ENCODE measurements around the gene PHF24. TPM values are rescaled to one million over a fixed set of nuclear protein-coding genes. Genes with fewer than 3 reads are reported as not detected.
A peak's percentile ranks its signal among the peaks of the same experiment; 100 is the strongest.

Gene PHF24
- total and polyA plus RNA-seq, 4 donors: 7.7 to 48.6 (median 41.0) TPM

DNA sequence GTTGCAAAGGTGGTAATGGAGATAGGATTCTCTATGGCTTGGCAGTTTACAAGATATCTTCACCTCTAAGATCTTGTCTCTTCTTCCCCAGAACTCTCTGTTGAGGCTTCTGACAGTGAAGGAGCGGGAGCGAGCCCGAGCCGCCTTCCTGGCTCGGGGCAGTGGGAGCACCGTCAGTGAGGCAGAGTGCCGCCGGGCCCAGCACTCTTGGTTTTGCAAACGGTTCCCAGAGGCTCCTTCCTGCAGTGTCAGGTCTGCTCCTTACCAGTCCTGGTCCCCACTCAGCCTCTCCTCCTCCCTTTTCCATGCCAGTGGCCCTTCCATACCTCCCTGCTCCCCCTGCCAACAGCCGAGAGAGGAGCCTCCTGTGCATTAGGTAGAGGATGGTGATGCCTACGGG, 18.9 kb downstream of the PHF24 start:
- peaks cover 44% of the 10 kb centered on the region for H3K36me3 ChIP-seq (ENCODE audit: control insufficient read depth, insufficient read depth, low read length)
- H3K4me3 ChIP-seq (ENCODE audit: low read depth, low read length): no peak overlapping the region
- no peaks in the 10 kb centered on the region for H3K9me3 ChIP-seq (ENCODE audit: control insufficient read depth, insufficient read depth, low read length)
- H3K4me1 ChIP-seq (ENCODE audit: control insufficient read depth, insufficient read depth, low read length): peaks cover 9% of the 10 kb centered on the region
- no peak overlapping the region for H3K27ac ChIP-seq (ENCODE audit: low read depth, low read length)
- no peaks in the 10 kb centered on the region for H3K27me3 ChIP-seq (ENCODE audit: control insufficient read depth, insufficient read depth, low read length)
- 88% methylated on average over 9 of the region's 11 CpGs for WGBS (ENCODE audit: insufficient coverage)
- DNase-seq (ENCODE audit: low read depth in 4 of 6, low spot score in 6 of 6): no peak

DNA sequence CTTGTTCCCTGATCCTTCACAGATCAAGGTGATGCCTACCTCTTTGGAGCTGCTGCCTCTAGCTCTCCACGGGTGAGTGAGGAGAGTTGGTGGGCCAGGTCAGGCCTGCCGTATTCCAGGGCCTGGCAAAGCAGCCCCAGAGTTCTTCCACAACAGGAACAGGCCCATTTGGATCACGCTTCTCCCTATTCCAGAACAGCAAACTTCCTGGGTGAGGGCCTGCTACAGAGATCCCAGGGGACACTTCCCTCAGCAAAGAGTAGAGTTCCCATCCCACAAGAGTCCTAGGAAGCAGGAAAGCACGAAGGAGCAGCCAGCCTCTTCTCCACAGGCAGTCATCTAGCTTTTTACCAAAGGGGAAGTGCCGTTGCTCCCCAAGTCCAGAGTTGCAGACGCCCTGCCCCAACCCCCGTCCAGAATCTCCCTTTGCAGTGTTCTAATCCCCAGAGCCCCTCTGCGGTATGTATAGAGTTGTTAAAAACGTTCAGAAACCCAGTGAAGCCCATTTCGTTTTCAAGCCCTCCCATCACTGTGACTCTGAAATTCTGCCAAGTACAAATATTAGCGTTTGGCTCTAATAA, 22.2 kb downstream of the PHF24 start:
- H3K36me3 ChIP-seq (ENCODE audit: control insufficient read depth, insufficient read depth, low read length): peaks cover 29% of the 10 kb centered on the region
- peaks cover 9% of the 10 kb centered on the region for H3K4me1 ChIP-seq (ENCODE audit: control insufficient read depth, insufficient read depth, low read length)
- 87% methylated on average over 7 of the region's 11 CpGs for WGBS (ENCODE audit: insufficient coverage)
- H3K4me3 ChIP-seq (ENCODE audit: low read depth, low read length): no peak overlapping the region
- H3K27ac ChIP-seq (ENCODE audit: low read depth, low read length): no peak overlapping the region
- H3K9me3 ChIP-seq (ENCODE audit: control insufficient read depth, insufficient read depth, low read length): no peaks in the 10 kb centered on the region
- no peak for DNase-seq (ENCODE audit: low read depth in 4 of 6, low spot score in 6 of 6)
- H3K27me3 ChIP-seq (ENCODE audit: control insufficient read depth, insufficient read depth, low read length): no peaks in the 10 kb centered on the region

DNA sequence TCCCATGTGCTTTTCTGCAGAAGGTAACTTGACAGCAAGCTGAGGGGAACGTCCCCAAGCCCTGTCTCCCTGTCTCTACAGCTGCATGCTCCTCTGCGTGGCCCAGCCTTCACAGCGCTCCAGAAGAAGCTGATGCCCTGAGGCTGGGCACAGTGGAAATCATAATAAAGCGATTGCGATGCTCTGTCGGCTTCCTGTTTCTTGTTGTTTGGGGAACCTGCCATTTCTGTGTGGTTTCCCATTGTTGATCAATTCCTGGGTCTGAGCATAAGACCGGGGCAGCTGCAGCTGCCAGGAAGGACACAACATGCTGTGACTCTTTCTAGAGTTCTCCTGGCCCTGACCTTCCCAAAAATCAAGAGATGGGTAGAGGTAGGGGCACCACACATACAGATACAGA, 24.3 kb downstream of the PHF24 start:
- Histone ChIP-seq H3K27me3 (ENCODE audit: control insufficient read depth, insufficient read depth, low read length) (no peaks in the 10 kb centered on the region), H3K36me3 (ENCODE audit: control insufficient read depth, insufficient read depth, low read length) (peaks cover 15% of the 10 kb centered on the region), H3K9me3 (ENCODE audit: control insufficient read depth, insufficient read depth, low read length) (no peaks in the 10 kb centered on the region), H3K27ac (ENCODE audit: low read depth, low read length) (no peak overlapping the region), H3K4me1 (ENCODE audit: control insufficient read depth, insufficient read depth, low read length) (peaks cover 27% of the 10 kb centered on the region), H3K4me3 (ENCODE audit: low read depth, low read length) (no peak overlapping the region)
- WGBS (ENCODE audit: insufficient coverage): 91% methylated on average over 6 of the region's 7 CpGs
- DNase-seq (ENCODE audit: low read depth in 4 of 6, low spot score in 6 of 6): no peak

DNA sequence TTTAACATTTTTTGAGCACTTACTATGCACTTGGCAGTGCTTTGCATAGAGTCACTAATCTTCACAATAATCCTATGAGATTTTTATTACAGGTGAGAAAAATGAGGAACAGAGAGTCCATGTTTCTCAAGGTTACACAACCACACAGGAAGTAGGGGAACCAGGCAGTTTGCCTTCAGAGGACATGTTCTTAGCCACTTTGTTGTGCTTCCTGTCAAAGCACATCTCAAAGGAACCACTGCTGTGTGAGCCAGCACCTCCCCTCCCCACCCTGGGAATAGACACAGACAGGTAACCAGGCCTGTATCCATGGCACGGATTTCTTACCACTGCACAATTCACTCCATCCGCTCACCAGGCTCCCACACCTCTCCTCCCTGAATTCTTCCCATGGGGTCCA, 25.1 kb downstream of the PHF24 start:
- no peaks in the 10 kb centered on the region for H3K27me3 ChIP-seq (ENCODE audit: control insufficient read depth, insufficient read depth, low read length)
- no peaks in the 10 kb centered on the region for H3K9me3 ChIP-seq (ENCODE audit: control insufficient read depth, insufficient read depth, low read length)
- no peak overlapping the region for H3K27ac ChIP-seq (ENCODE audit: low read depth, low read length)
- peaks cover 7% of the 10 kb centered on the region for H3K36me3 ChIP-seq (ENCODE audit: control insufficient read depth, insufficient read depth, low read length)
- DNase-seq (ENCODE audit: low read depth in 4 of 6, low spot score in 6 of 6): no peak
- H3K4me1 ChIP-seq (ENCODE audit: control insufficient read depth, insufficient read depth, low read length): peaks cover 26% of the 10 kb centered on the region
- no peak overlapping the region for H3K4me3 ChIP-seq (ENCODE audit: low read depth, low read length)
- 67% methylated on average over 2 of the region's 2 CpGs for WGBS (ENCODE audit: insufficient coverage)

DNA sequence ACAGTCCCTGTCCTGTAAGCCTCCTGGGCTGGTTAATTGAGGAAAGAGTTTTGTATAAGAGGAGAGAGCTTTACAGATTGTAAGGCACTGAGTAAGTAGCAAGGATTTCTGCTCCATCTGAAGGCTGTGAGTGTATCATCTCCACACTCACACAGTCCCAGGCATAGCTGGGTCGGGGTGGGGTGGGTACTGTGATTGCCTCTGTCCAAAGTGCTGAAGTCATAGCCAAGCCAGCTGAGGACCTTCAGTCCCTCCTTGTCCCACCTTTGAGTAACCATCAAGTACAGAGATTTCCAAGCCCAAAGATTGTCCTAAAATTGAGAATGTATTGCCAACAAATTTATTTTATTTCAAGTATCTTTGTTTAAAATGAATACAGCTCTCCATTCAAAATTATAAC, 26.0 kb downstream of the PHF24 start:
- Histone ChIP-seq H3K4me1 (ENCODE audit: control insufficient read depth, insufficient read depth, low read length) (peaks cover 33% of the 10 kb centered on the region), H3K27me3 (ENCODE audit: control insufficient read depth, insufficient read depth, low read length) (no peaks in the 10 kb centered on the region), H3K36me3 (ENCODE audit: control insufficient read depth, insufficient read depth, low read length) (peaks cover 6% of the 10 kb centered on the region), H3K27ac (ENCODE audit: low read depth, low read length) (no peak overlapping the region), H3K9me3 (ENCODE audit: control insufficient read depth, insufficient read depth, low read length) (no peaks in the 10 kb centered on the region), H3K4me3 (ENCODE audit: low read depth, low read length) (no peak overlapping the region)
- WGBS (ENCODE audit: insufficient coverage): no CpG with 5 or more reads among the region's 1 CpG
- DNase-seq (ENCODE audit: low read depth in 4 of 6, low spot score in 6 of 6): peak in 1 of 6 donors; percentile 68

DNA sequence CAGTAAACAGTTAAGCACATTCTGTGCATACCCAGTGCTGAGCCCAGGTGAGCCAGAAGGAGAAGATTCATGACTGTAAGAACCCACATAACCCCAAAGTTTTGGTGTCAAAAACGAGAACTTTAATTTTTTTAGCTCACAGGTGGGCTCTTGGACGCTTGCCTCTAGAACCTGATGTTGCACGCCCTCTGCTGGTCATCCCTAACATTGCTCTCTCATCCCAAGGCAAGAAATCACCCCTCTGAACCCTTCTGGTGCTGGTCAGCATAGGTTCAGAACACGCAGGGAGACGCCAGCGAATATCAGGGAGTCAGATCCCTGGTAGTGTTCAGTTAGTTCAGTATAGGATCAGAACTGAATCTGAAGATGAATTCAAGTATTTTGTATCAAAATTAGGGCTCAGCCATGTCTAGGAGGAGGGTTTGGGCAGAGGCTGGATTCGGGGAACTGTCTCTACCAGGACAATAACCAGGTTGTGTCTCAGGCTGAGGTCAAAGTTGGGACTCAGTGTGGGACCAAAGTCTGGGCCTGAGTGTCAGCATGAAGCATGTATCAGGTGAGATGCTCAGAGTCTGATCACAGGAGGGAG, 27.3 kb downstream of the PHF24 start:
- no peaks in the 10 kb centered on the region for H3K27me3 ChIP-seq (ENCODE audit: control insufficient read depth, insufficient read depth, low read length)
- peaks cover 38% of the 10 kb centered on the region for H3K4me1 ChIP-seq (ENCODE audit: control insufficient read depth, insufficient read depth, low read length)
- H3K9me3 ChIP-seq (ENCODE audit: control insufficient read depth, insufficient read depth, low read length): no peaks in the 10 kb centered on the region
- peaks cover 2% of the 10 kb centered on the region for H3K36me3 ChIP-seq (ENCODE audit: control insufficient read depth, insufficient read depth, low read length)
- WGBS (ENCODE audit: insufficient coverage): 20% methylated on average over 7 of the region's 7 CpGs
- peak in 3 of 6 donors; percentile 65 to 92 (median 81) for DNase-seq (ENCODE audit: low read depth in 4 of 6, low spot score in 6 of 6)
- no peak overlapping the region for H3K4me3 ChIP-seq (ENCODE audit: low read depth, low read length)
- H3K27ac ChIP-seq (ENCODE audit: low read depth, low read length): no peak overlapping the region

DNA sequence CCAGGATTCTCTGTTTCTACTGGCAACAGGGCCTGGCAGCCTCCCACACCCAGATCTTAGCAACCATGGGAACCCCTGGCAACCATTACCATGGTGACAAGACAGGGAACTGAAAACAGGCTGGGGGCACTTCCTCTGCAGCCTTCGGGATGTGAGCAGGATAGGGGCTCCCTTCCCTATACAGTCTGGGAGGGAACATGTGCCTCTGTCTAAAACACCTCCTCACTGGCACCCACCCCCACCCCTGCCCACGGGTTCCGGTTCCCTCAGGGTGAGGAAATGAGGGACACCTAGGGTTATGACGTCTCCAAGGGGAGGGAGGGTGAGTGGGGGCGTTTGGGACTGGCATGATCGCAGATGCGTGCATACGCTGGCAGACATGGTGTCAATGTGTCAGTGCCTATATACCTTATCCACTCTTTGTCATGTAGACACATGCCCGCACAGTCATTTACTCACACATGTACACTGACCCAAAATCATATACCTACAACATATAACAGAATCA, 28.5 kb downstream of the PHF24 start:
- peaks cover 50% of the 10 kb centered on the region for H3K4me1 ChIP-seq (ENCODE audit: control insufficient read depth, insufficient read depth, low read length)
- H3K9me3 ChIP-seq (ENCODE audit: control insufficient read depth, insufficient read depth, low read length): no peaks in the 10 kb centered on the region
- H3K27me3 ChIP-seq (ENCODE audit: control insufficient read depth, insufficient read depth, low read length): no peaks in the 10 kb centered on the region
- H3K4me3 ChIP-seq (ENCODE audit: low read depth, low read length): no peak overlapping the region
- H3K27ac ChIP-seq (ENCODE audit: low read depth, low read length): peak overlapping the region; percentile 29
- peak in 5 of 6 donors; percentile 82 to 97 (median 85) for DNase-seq (ENCODE audit: low read depth in 4 of 6, low spot score in 6 of 6)
- H3K36me3 ChIP-seq (ENCODE audit: control insufficient read depth, insufficient read depth, low read length): peaks cover 8% of the 10 kb centered on the region
- 18% methylated on average over 2 of the region's 9 CpGs for WGBS (ENCODE audit: insufficient coverage)

DNA sequence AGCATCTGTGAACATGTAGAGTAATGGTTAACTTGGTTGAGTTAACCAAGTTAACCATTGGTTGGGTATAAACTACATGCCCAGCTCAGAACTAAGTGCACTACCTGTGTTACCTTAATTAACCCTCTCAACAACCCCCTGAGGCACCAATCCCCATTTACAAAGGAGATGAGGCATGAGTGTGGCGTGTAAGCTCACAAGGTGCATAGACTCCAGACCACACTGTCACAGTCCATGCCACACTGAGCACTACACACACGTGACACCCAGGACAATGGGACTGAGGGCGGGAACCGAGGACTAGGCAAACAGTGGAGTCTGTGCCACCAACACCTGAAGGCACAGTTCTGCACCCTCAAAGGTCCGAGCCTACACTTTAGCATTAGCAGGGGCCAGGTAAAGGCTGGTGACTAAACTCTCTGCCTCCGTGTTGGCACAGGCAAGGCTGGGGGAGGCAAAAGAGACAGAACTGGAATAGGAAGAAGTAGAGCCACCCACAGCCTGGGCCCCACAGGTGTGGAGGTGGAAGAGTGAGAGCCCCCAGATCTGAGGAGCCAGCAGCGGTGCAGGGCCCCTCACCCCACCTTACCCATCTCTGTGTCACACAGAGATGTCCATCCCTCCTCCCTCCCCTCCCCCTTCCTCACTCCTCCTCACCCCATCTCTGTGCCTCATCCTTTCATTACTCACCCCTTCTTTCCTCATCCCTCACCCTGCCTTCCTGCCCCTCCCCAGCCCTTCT, 29.2 kb downstream of the PHF24 start:
- Histone ChIP-seq H3K4me3 (ENCODE audit: low read depth, low read length) (no peak overlapping the region), H3K27me3 (ENCODE audit: control insufficient read depth, insufficient read depth, low read length) (no peaks in the 10 kb centered on the region), H3K9me3 (ENCODE audit: control insufficient read depth, insufficient read depth, low read length) (no peaks in the 10 kb centered on the region), H3K4me1 (ENCODE audit: control insufficient read depth, insufficient read depth, low read length) (peaks cover 57% of the 10 kb centered on the region), H3K27ac (ENCODE audit: low read depth, low read length) (no peak overlapping the region), H3K36me3 (ENCODE audit: control insufficient read depth, insufficient read depth, low read length) (peaks cover 13% of the 10 kb centered on the region)
- no peak for DNase-seq (ENCODE audit: low read depth in 4 of 6, low spot score in 6 of 6)
- 65% methylated on average over 6 of the region's 7 CpGs for WGBS (ENCODE audit: insufficient coverage)

DNA sequence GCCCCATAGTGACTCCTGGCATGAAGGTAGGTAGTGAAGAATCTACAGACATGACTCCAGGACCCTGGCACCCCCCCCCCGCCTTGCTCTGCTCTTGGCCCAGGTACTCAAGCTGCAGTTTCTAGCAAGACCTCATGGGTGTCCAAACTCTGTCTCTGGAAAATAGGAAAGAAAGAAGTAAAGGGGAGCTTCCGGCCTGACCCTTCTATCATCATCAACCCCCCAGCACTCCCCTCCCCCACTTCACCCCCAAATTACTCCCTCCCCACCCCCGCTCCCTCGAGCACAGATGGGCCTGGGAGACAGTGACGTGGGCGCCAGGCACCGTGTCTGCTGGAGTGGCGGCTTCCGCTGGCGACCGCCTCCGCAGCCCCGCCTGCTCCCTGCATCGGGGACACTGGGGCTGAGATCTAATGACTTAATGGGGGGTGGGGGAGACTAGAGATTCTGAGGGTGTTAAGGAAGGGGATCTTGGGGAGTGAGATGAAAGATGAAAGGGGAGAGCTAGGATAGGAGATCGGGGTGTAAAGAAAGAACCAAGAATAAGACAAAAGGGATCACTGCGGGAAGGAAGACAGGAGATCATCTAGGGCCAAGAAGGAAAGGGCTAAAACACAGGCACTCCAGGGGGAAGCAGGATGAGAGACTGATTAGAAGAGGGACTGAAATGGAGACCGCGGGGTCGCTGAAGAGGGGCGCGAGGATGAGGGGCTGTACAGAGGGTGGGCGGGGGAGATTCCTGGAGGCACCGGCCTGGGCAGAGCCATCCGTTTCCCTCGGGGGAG, 30.3 kb downstream of the PHF24 start:
- peaks cover 68% of the 10 kb centered on the region for H3K4me1 ChIP-seq (ENCODE audit: control insufficient read depth, insufficient read depth, low read length)
- no peaks in the 10 kb centered on the region for H3K9me3 ChIP-seq (ENCODE audit: control insufficient read depth, insufficient read depth, low read length)
- peaks cover 20% of the 10 kb centered on the region for H3K36me3 ChIP-seq (ENCODE audit: control insufficient read depth, insufficient read depth, low read length)
- DNase-seq (ENCODE audit: low read depth in 4 of 6, low spot score in 6 of 6): peak in 3 of 6 donors; percentile 41 to 81 (median 81)
- no peaks in the 10 kb centered on the region for H3K27me3 ChIP-seq (ENCODE audit: control insufficient read depth, insufficient read depth, low read length)
- peak overlapping the region; percentile 92 for H3K27ac ChIP-seq (ENCODE audit: low read depth, low read length)
- WGBS (ENCODE audit: insufficient coverage): 3% methylated on average over 22 of the region's 25 CpGs
- peak overlapping the region; percentile 67 for H3K4me3 ChIP-seq (ENCODE audit: low read depth, low read length)

Measured in spinal cord (tissue), 10 donors.